K562 (cell line): ENCODE results near the gene FGD6. TPM values are rescaled to one million over a fixed set of nuclear protein-coding genes. Genes with fewer than 3 reads are reported as not detected.
A peak's percentile ranks its signal among the peaks of the same experiment; 100 is the strongest.

Experiments used
- BCOR ChIP-seq: fragments of 450-650 bp; IDR thresholded peaks from 2 replicates; pipeline ENCODE4 v1.6.1; 2016
- CEBPB ChIP-seq: fragments of 450-650 bp; IDR thresholded peaks from 2 replicates; pipeline ENCODE4 v1.6.1; 2016; ENCODE audit warnings: missing genetic modification characterization, missing compliant biosample characterization
- EGR1 ChIP-seq: fragments of 450-650 bp; conservative IDR thresholded peaks from 2 replicates; pipeline ENCODE4 v1.6.1; 2017; ENCODE audit warnings: mild to moderate bottlenecking
- EP300 ChIP-seq: IDR thresholded peaks from 2 replicates; pipeline ENCODE4 v1.6.1; 2012; ENCODE audit warnings: low read length, improper control_type of control experiment
- KDM1A ChIP-seq, 2 experiments: fragments of 450-650 bp; IDR thresholded peaks; 2 replicates each; pipeline ENCODE4 v1.6.1; 2016; ENCODE audit warnings: mild to moderate bottlenecking in 2 of 2
- MBD2 ChIP-seq: sonication (generic); IDR thresholded peaks from 2 replicates; pipeline ENCODE4 v1.6.1; 2016; ENCODE audit warnings: low read depth, borderline replicate concordance
- PKNOX1 ChIP-seq: fragments of 450-650 bp; IDR thresholded peaks from 2 replicates; pipeline ENCODE4 v1.6.1; 2016
- PRDM10 ChIP-seq: fragments of 450-650 bp; IDR thresholded peaks from 2 replicates; pipeline ENCODE4 v1.6.1; 2018; ENCODE audit not compliant: partially characterized antibody
- SUPT5H ChIP-seq: fragments of 450-650 bp; IDR thresholded peaks from 2 replicates; pipeline ENCODE4 v1.6.1; 2016
- TAF15 ChIP-seq: fragments of 200-400 bp; formaldehyde crosslinking; IDR thresholded peaks from 2 replicates; pipeline ENCODE4 v1.6.1; 2017; ENCODE audit warnings: mild to moderate bottlenecking, low read depth, low read length, moderate library complexity
- TFAP4 ChIP-seq: sonication (generic); formaldehyde crosslinking; IDR thresholded peaks from 2 replicates; pipeline ENCODE4 v1.8.0; 2022; ENCODE audit warnings: missing genetic modification reagents, mild to moderate bottlenecking, moderate library complexity, borderline replicate concordance
- TRIM24 ChIP-seq, 2 experiments: fragments of 450-650 bp; IDR thresholded peaks; 2 replicates each; pipeline ENCODE4 v1.6.1; 2016
- YY1 ChIP-seq, 3 experiments: IDR thresholded peaks; 2 replicates each; pipeline ENCODE4 v1.6.1; 2011; ENCODE audit warnings: low read length in 2 of 3, mild to moderate bottlenecking in 2 of 3, moderate library complexity in 2 of 3, borderline replicate concordance in 1 of 3, control low read depth in 1 of 3, low read depth in 1 of 3; ENCODE audit not compliant: insufficient read depth in 3 of 3, insufficient replicate concordance in 2 of 3, control insufficient read depth in 1 of 3, insufficient read length in 1 of 3; ENCODE audit errors: extremely low read depth in 1 of 3
- ZFP36 ChIP-seq: fragments of 150-350 bp; IDR thresholded peaks from 2 replicates; pipeline ENCODE4 v1.6.1; 2018; ENCODE audit warnings: low read length, low read depth; ENCODE audit not compliant: partially characterized antibody
- ZNF766 ChIP-seq: fragments of 200-800 bp; sonication (Bioruptor generic); conservative IDR thresholded peaks from 2 replicates; pipeline ENCODE4 v1.6.1; 2016; ENCODE audit warnings: missing genetic modification characterization, missing compliant biosample characterization
- polyA plus RNA-seq, 8 experiments: library from polyadenylated mRNA; depleted of rRNA in 4 of 8; stranded (reverse) in 5 of 8; unstranded in 3 of 8; fragments of >200 nt; fragmentation: Nextera tagmentation in 2 of 8; fragmentation: Illumina TruSeq in 1 of 8; extraction: Ambion mirVana in 2 of 8; extraction: Trizol in 1 of 8; gene quantifications; 2 replicates each; pipeline versions ENCODE4 v1.2.1 to v1.2.3, GENCODE V29; 2011 to 2014; ENCODE audit warnings: inconsistent platforms in 1 of 8, missing spikeins in 1 of 8
- total RNA-seq, 7 experiments: library from RNA; depleted of rRNA in 6 of 7; stranded (reverse); fragments of >200 nt in 6 of 7; fragmentation: Illumina TruSeq in 2 of 7; extraction: Trizol in 2 of 7; gene quantifications; 2 replicates each; pipeline versions ENCODE4 v1.2.1 to v1.2.3, GENCODE V29; 2011 to 2021; ENCODE audit warnings: low replicate concordance in 1 of 7
- TF ChIP-seq, protein P1 (sequence below): fragments of 250-450 bp; sonication (Bioruptor Pico); IDR thresholded peaks from 2 replicates; pipeline ENCODE4 v1.5.0; 2020; ENCODE audit warnings: mild to moderate bottlenecking

Gene FGD6
- total and polyA plus RNA-seq, 9 of the 15 experiments (the other 6 are each of a cell fraction or from before 2014, with no cell fraction given), result 1.5 to 11.1 (median 5.8) TPM

- TF ChIP-seq ZNF766 (CRISPR knock-in tag) (peak; percentile 74; the same call in 1 of the 2 replicates), TAF15 (no peak), ZFP36 (peak; percentile 82), PKNOX1 (peak; percentile 37; the same call in 1 of the 2 replicates), MBD2 (peak; percentile 75; the same call in 1 of the 2 replicates), EGR1 (peak; percentile 22), YY1 (IDR thresholded peaks at IDR 0.05; ENCODE audit: borderline replicate concordance in 1 of 3, control insufficient read depth in 1 of 3, extremely low read depth in 1 of 3, insufficient read depth in 3 of 3, insufficient read length in 1 of 3, insufficient replicate concordance in 2 of 3, low read depth in 1 of 3, low read length in 2 of 3) (peak in 1 of 3 experiments; percentile 36), TRIM24 (IDR thresholded peaks at IDR 0.05) (peak; percentile 53 to 77; a peak in 2 of 4 replicates), BCOR (peak; percentile 33; the same call in 1 of the 2 replicates), EP300 (peak; percentile 55), CEBPB (tag) (peak; percentile 80), PRDM10 (peak; percentile 16), TFAP4 (CRISPR knock-in tag) (peak; percentile 92), KDM1A (IDR thresholded peaks at IDR 0.05) (peak; percentile 87 to 90), SUPT5H (no peak)
- TF ChIP-seq, protein P1, sequence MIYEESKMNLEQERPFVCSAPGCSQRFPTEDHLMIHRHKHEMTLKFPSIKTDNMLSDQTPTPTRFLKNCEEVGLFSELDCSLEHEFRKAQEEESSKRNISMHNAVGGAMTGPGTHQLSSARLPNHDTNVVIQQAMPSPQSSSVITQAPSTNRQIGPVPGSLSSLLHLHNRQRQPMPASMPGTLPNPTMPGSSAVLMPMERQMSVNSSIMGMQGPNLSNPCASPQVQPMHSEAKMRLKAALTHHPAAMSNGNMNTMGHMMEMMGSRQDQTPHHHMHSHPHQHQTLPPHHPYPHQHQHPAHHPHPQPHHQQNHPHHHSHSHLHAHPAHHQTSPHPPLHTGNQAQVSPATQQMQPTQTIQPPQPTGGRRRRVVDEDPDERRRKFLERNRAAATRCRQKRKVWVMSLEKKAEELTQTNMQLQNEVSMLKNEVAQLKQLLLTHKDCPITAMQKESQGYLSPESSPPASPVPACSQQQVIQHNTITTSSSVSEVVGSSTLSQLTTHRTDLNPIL (CRISPR knock-in tag), result no peak
These were observed 43.6 kb downstream of the FGD6 start (continued) for GRCh38 chr12:95173392-95174251.
